Measurements from ENCODE around the gene HTR3B.

The HTR3B gene

GRCh38 chr11:113885897-113886296 lies 18.7 kb upstream of the HTR3B start:
- no peaks in the 10 kb centered on the region for H4K20me1 ChIP-seq (ENCODE audit: insufficient read depth, low read length, poor library complexity, severe bottlenecking)
- no peaks in the 10 kb centered on the region for H3K36me3 ChIP-seq (ENCODE audit: insufficient read depth, low read length)
- no peaks in the 10 kb centered on the region for H3K9me2 ChIP-seq (replicated peaks; ENCODE audit: low read depth, low read length)
- H3K4me3 ChIP-seq (ENCODE audit: low read length, poor library complexity, severe bottlenecking), result no peak overlapping the region
- H3K4me1 ChIP-seq (ENCODE audit: insufficient read depth, low read length, poor library complexity, severe bottlenecking), result no peaks in the 10 kb centered on the region
- H3K4me2 ChIP-seq (ENCODE audit: low read depth, low read length, poor library complexity, severe bottlenecking), result no peak overlapping the region
- H3K27me3 ChIP-seq (ENCODE audit: insufficient read depth, low read length, poor library complexity, severe bottlenecking), result no peaks in the 10 kb centered on the region
- no peak overlapping the region for H3K9ac ChIP-seq (ENCODE audit: low read depth, low read length, poor library complexity, severe bottlenecking)
- TF ChIP-seq EZH2phosphoT487 (IDR thresholded peaks at IDR 0.05; ENCODE audit: borderline replicate concordance), result no peak
- H2AFZ ChIP-seq (ENCODE audit: low read length), result no peak overlapping the region
- no peaks in the 10 kb centered on the region for H3K79me2 ChIP-seq (ENCODE audit: insufficient read depth, low read length)
- no peaks in the 10 kb centered on the region for H3K9me3 ChIP-seq (ENCODE audit: insufficient read depth, low read depth, low read length)
- no peaks in the 10 kb centered on the region for H3F3A ChIP-seq (ENCODE audit: low read depth)

GRCh38 chr11:113888848-113889247 lies 15.7 kb upstream of the HTR3B start:
- H3K4me3 ChIP-seq (ENCODE audit: low read length, poor library complexity, severe bottlenecking), result no peak overlapping the region
- no peaks in the 10 kb centered on the region for H3K36me3 ChIP-seq (ENCODE audit: insufficient read depth, low read length)
- no peaks in the 10 kb centered on the region for H3K27me3 ChIP-seq (ENCODE audit: insufficient read depth, low read length, poor library complexity, severe bottlenecking)
- H3K4me2 ChIP-seq (ENCODE audit: low read depth, low read length, poor library complexity, severe bottlenecking), result no peak overlapping the region
- no peak overlapping the region for H2AFZ ChIP-seq (ENCODE audit: low read length)
- no peak overlapping the region for H3K9ac ChIP-seq (ENCODE audit: low read depth, low read length, poor library complexity, severe bottlenecking)
- H3K9me2 ChIP-seq (replicated peaks; ENCODE audit: low read depth, low read length), result no peaks in the 10 kb centered on the region
- no peak for TF ChIP-seq EZH2phosphoT487 (IDR thresholded peaks at IDR 0.05; ENCODE audit: borderline replicate concordance)
- TF ChIP-seq, protein P1, sequence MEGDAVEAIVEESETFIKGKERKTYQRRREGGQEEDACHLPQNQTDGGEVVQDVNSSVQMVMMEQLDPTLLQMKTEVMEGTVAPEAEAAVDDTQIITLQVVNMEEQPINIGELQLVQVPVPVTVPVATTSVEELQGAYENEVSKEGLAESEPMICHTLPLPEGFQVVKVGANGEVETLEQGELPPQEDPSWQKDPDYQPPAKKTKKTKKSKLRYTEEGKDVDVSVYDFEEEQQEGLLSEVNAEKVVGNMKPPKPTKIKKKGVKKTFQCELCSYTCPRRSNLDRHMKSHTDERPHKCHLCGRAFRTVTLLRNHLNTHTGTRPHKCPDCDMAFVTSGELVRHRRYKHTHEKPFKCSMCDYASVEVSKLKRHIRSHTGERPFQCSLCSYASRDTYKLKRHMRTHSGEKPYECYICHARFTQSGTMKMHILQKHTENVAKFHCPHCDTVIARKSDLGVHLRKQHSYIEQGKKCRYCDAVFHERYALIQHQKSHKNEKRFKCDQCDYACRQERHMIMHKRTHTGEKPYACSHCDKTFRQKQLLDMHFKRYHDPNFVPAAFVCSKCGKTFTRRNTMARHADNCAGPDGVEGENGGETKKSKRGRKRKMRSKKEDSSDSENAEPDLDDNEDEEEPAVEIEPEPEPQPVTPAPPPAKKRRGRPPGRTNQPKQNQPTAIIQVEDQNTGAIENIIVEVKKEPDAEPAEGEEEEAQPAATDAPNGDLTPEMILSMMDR (conservative IDR thresholded peaks at IDR 0.05; ENCODE audit: low read length), result no peak
- H3K9me3 ChIP-seq (ENCODE audit: insufficient read depth, low read depth, low read length), result no peaks in the 10 kb centered on the region
- H3F3A ChIP-seq (ENCODE audit: low read depth), result no peaks in the 10 kb centered on the region
- no peaks in the 10 kb centered on the region for H3K79me2 ChIP-seq (ENCODE audit: insufficient read depth, low read length)
- H3K4me1 ChIP-seq (ENCODE audit: insufficient read depth, low read length, poor library complexity, severe bottlenecking), result no peaks in the 10 kb centered on the region
- no peaks in the 10 kb centered on the region for H4K20me1 ChIP-seq (ENCODE audit: insufficient read depth, low read length, poor library complexity, severe bottlenecking)

DNA sequence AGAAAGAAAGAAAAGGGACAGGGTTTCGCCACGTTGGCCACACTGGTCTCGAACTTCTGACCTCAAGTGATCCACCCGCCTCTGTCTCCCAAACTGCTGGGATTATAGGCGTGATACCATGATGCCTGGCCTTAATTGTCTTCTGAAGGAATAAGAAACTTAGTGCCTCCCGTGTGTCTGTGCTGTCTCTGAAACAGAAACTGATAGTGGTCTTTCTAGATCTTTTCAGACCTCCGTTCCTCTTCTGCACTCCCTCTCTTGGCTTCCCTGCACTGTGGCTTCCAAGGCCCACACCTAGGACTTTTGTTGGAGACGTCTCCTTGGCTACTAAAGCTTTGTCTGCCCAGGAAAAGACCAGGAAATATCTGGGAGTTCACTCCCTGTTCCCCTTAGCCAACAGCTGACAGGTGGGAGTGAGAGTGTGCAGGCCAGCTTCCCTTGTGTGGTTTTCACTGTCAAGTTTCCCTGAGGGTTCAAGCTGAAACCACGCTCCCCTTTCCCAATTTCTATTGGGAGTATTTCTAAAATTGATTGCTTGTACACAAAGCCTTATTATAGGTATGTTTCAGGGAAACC lies 10.1 kb upstream of the HTR3B start:
- no peak for TF ChIP-seq EZH2phosphoT487 (IDR thresholded peaks at IDR 0.05; ENCODE audit: borderline replicate concordance)
- TF ChIP-seq, protein P1 (conservative IDR thresholded peaks at IDR 0.05; ENCODE audit: low read length), result no peak
- Histone ChIP-seq H3K4me1 (ENCODE audit: insufficient read depth, low read length, poor library complexity, severe bottlenecking) (no peaks in the 10 kb centered on the region), H3K79me2 (ENCODE audit: insufficient read depth, low read length) (no peaks in the 10 kb centered on the region), H3K9me3 (ENCODE audit: insufficient read depth, low read depth, low read length) (no peaks in the 10 kb centered on the region), H3K4me2 (ENCODE audit: low read depth, low read length, poor library complexity, severe bottlenecking) (no peak overlapping the region), H4K20me1 (ENCODE audit: insufficient read depth, low read length, poor library complexity, severe bottlenecking) (no peaks in the 10 kb centered on the region), H3K4me3 (ENCODE audit: low read length, poor library complexity, severe bottlenecking) (no peak overlapping the region), H3K9ac (ENCODE audit: low read depth, low read length, poor library complexity, severe bottlenecking) (no peak overlapping the region), H3K9me2 (replicated peaks; ENCODE audit: low read depth, low read length) (no peaks in the 10 kb centered on the region), H3F3A (ENCODE audit: low read depth) (no peaks in the 10 kb centered on the region), H3K36me3 (ENCODE audit: insufficient read depth, low read length) (no peaks in the 10 kb centered on the region), H3K27me3 (ENCODE audit: insufficient read depth, low read length, poor library complexity, severe bottlenecking) (no peaks in the 10 kb centered on the region), H2AFZ (ENCODE audit: low read length) (0 out of 2 replicates have a peak overlapping the region, but pooled peaks have one; percentile 55)
